HepG2 (cell line): ENCODE results near the gene LSS. TPM values are rescaled to one million over a fixed set of nuclear protein-coding genes. Genes with fewer than 3 reads are reported as not detected.

Experiments used
- HIVEP1 ChIP-seq: sonication (generic); formaldehyde crosslinking; IDR thresholded peaks from 2 replicates; pipeline ENCODE4 v1.4.0; 2020; ENCODE audit warnings: mild to moderate bottlenecking, missing genetic modification reagents
- HNRNPL ChIP-seq: fragments of 200-400 bp; formaldehyde crosslinking; IDR thresholded peaks from 2 replicates; pipeline ENCODE4 v1.6.1; 2017; ENCODE audit warnings: mild to moderate bottlenecking, low read depth, low read length
- MXI1 ChIP-seq: IDR thresholded peaks from 3 replicates; pipeline ENCODE4 v1.6.1; 2012; ENCODE audit warnings: low read depth, low read length, inconsistent platforms, borderline replicate concordance
- MYC ChIP-seq: sonication (generic); formaldehyde crosslinking; IDR thresholded peaks from 2 replicates; pipeline ENCODE4 v1.9.0; 2021; ENCODE audit warnings: missing genetic modification reagents, borderline replicate concordance
- NFKB2 ChIP-seq: sonication (generic); formaldehyde crosslinking; IDR thresholded peaks from 2 replicates; pipeline ENCODE4 v1.4.0; 2020; ENCODE audit warnings: missing genetic modification reagents, borderline replicate concordance
- NFYB ChIP-seq: sonication (generic); formaldehyde crosslinking; IDR thresholded peaks from 2 replicates; pipeline ENCODE4 v1.4.0; 2020; ENCODE audit warnings: missing genetic modification reagents
- PAF1 ChIP-seq: IDR thresholded peaks from 2 replicates; pipeline ENCODE4 v1.6.1; 2016; ENCODE audit warnings: missing genetic modification reagents, missing compliant biosample characterization
- PHF21A ChIP-seq: sonication (generic); formaldehyde crosslinking; IDR thresholded peaks from 2 replicates; pipeline ENCODE4 v1.5.0; 2020; ENCODE audit warnings: mild to moderate bottlenecking, missing genetic modification reagents
- SALL1 ChIP-seq: sonication (generic); formaldehyde crosslinking; IDR thresholded peaks from 2 replicates; pipeline ENCODE4 v1.8.0; 2022; ENCODE audit warnings: mild to moderate bottlenecking, missing genetic modification reagents
- TFDP1 ChIP-seq: IDR thresholded peaks from 2 replicates; pipeline ENCODE4 v1.6.1; 2016; ENCODE audit warnings: missing compliant biosample characterization, missing genetic modification reagents, borderline replicate concordance
- UBTF ChIP-seq: sonication (generic); formaldehyde crosslinking; IDR thresholded peaks from 2 replicates; pipeline ENCODE4 v1.4.0; 2020; ENCODE audit warnings: mild to moderate bottlenecking, missing genetic modification reagents
- ZBTB7A ChIP-seq: sonication (generic); formaldehyde crosslinking; IDR thresholded peaks from 2 replicates; pipeline ENCODE4 v1.8.0; 2022; ENCODE audit warnings: mild to moderate bottlenecking, missing genetic modification reagents
- ZFX ChIP-seq: sonication (generic); formaldehyde crosslinking; IDR thresholded peaks from 2 replicates; pipeline ENCODE4 v1.4.0; 2020; ENCODE audit warnings: mild to moderate bottlenecking, low read depth, missing genetic modification reagents, moderate library complexity
- ZNF224 ChIP-seq: sonication (generic); formaldehyde crosslinking; IDR thresholded peaks from 2 replicates; pipeline ENCODE4 v1.5.0; 2020; ENCODE audit warnings: mild to moderate bottlenecking, missing genetic modification reagents
- ZNF253 ChIP-seq: sonication (generic); formaldehyde crosslinking; IDR thresholded peaks from 2 replicates; pipeline ENCODE4 v1.8.0; 2022; ENCODE audit warnings: mild to moderate bottlenecking, missing genetic modification reagents, borderline replicate concordance
- ZNF678 ChIP-seq: sonication (generic); formaldehyde crosslinking; IDR thresholded peaks from 2 replicates; pipeline ENCODE4 v1.4.0; 2020; ENCODE audit warnings: mild to moderate bottlenecking, missing genetic modification reagents
- polyA plus RNA-seq, 8 experiments: library from polyadenylated mRNA; depleted of rRNA in 3 of 8; stranded (reverse) in 7 of 8; unstranded in 1 of 8; fragments of >200 nt; fragmentation: Illumina TruSeq in 4 of 8; extraction: Trizol in 4 of 8; gene quantifications; 2 replicates each; pipeline versions ENCODE4 v1.2.1 to v1.2.3, GENCODE V29; 2011 to 2016; ENCODE audit warnings: low read depth in 4 of 8, missing spikeins in 1 of 8, mixed read lengths in 1 of 8; ENCODE audit not compliant: insufficient read depth in 1 of 8
- total RNA-seq, 5 experiments: library from RNA; depleted of rRNA; stranded (reverse); fragments of >200 nt; fragmentation: Illumina TruSeq; extraction: Trizol; gene quantifications; 2 replicates each; pipeline ENCODE4 v1.2.3, GENCODE V29; 2016; ENCODE audit warnings: low read depth in 1 of 5
- TF ChIP-seq, protein P1 (sequence below), 2 experiments: IDR thresholded peaks; 2 replicates each; pipeline ENCODE4 v1.6.1; 2011 to 2012; ENCODE audit warnings: low read length in 2 of 2, borderline replicate concordance in 1 of 2, low read depth in 1 of 2, mild to moderate bottlenecking in 1 of 2, moderate library complexity in 1 of 2
- TF ChIP-seq, protein P2 (sequence below): sonication (generic); formaldehyde crosslinking; IDR thresholded peaks from 2 replicates; pipeline ENCODE4 v1.4.0; 2020; ENCODE audit warnings: missing genetic modification reagents
- TF ChIP-seq, protein P3 (sequence below): sonication (generic); formaldehyde crosslinking; IDR thresholded peaks from 2 replicates; pipeline ENCODE4 v1.4.0; 2020; ENCODE audit warnings: missing genetic modification reagents

LSS gene
- total and polyA plus RNA-seq, 2 of the 13 experiments (the other 11 are each of a cell fraction or from before 2014, with no cell fraction given), result 72.6 to 113 TPM

- TF ChIP-seq, protein P1, sequence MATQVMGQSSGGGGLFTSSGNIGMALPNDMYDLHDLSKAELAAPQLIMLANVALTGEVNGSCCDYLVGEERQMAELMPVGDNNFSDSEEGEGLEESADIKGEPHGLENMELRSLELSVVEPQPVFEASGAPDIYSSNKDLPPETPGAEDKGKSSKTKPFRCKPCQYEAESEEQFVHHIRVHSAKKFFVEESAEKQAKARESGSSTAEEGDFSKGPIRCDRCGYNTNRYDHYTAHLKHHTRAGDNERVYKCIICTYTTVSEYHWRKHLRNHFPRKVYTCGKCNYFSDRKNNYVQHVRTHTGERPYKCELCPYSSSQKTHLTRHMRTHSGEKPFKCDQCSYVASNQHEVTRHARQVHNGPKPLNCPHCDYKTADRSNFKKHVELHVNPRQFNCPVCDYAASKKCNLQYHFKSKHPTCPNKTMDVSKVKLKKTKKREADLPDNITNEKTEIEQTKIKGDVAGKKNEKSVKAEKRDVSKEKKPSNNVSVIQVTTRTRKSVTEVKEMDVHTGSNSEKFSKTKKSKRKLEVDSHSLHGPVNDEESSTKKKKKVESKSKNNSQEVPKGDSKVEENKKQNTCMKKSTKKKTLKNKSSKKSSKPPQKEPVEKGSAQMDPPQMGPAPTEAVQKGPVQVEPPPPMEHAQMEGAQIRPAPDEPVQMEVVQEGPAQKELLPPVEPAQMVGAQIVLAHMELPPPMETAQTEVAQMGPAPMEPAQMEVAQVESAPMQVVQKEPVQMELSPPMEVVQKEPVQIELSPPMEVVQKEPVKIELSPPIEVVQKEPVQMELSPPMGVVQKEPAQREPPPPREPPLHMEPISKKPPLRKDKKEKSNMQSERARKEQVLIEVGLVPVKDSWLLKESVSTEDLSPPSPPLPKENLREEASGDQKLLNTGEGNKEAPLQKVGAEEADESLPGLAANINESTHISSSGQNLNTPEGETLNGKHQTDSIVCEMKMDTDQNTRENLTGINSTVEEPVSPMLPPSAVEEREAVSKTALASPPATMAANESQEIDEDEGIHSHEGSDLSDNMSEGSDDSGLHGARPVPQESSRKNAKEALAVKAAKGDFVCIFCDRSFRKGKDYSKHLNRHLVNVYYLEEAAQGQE (IDR thresholded peaks at IDR 0.05; ENCODE audit: borderline replicate concordance in 1 of 2, low read depth in 1 of 2, low read length in 2 of 2), result peak in 1 of 2 experiments; percentile 61; a peak in 1 of 4 replicates
- TF ChIP-seq NFYB (peak; percentile 85), SALL1 (CRISPR knock-in tag) (peak; percentile 45), PHF21A (CRISPR knock-in tag) (0 out of 2 replicates have a peak, but pooled peaks have one; percentile 37), MYC (CRISPR knock-in tag) (peak; percentile 24; the same call in 1 of the 2 replicates), MXI1 (peak; percentile 90; the same call in 1 of the 3 replicates), ZFX (CRISPR knock-in tag) (peak; percentile 37; the same call in 1 of the 2 replicates), ZNF224 (CRISPR knock-in tag) (no peak), TFDP1 (CRISPR knock-in tag) (peak; percentile 36; the same call in 1 of the 2 replicates), ZNF678 (CRISPR knock-in tag) (peak; percentile 86; the same call in 1 of the 2 replicates), NFKB2 (CRISPR knock-in tag) (peak; percentile 69; the same call in 1 of the 2 replicates), ZBTB7A (CRISPR knock-in tag) (0 out of 2 replicates have a peak, but pooled peaks have one; percentile 48), PAF1 (CRISPR knock-in tag) (no peak), ZNF253 (CRISPR knock-in tag) (no peak), UBTF (CRISPR knock-in tag) (peak; percentile 78), HIVEP1 (0 out of 2 replicates have a peak, but pooled peaks have one; percentile 49), HNRNPL (0 out of 2 replicates have a peak, but pooled peaks have one; percentile 31)
- TF ChIP-seq, protein P2, sequence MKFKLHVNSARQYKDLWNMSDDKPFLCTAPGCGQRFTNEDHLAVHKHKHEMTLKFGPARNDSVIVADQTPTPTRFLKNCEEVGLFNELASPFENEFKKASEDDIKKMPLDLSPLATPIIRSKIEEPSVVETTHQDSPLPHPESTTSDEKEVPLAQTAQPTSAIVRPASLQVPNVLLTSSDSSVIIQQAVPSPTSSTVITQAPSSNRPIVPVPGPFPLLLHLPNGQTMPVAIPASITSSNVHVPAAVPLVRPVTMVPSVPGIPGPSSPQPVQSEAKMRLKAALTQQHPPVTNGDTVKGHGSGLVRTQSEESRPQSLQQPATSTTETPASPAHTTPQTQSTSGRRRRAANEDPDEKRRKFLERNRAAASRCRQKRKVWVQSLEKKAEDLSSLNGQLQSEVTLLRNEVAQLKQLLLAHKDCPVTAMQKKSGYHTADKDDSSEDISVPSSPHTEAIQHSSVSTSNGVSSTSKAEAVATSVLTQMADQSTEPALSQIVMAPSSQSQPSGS (CRISPR knock-in tag), result peak; percentile 71
- TF ChIP-seq, protein P3, sequence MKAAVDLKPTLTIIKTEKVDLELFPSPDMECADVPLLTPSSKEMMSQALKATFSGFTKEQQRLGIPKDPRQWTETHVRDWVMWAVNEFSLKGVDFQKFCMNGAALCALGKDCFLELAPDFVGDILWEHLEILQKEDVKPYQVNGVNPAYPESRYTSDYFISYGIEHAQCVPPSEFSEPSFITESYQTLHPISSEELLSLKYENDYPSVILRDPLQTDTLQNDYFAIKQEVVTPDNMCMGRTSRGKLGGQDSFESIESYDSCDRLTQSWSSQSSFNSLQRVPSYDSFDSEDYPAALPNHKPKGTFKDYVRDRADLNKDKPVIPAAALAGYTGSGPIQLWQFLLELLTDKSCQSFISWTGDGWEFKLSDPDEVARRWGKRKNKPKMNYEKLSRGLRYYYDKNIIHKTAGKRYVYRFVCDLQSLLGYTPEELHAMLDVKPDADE, result no peak
Measured at GRCh38 chr21:46228345-46229051, at the start of gene LSS (continued).
